CD4-positive, alpha-beta T cell treated with Interleukin-1 beta for 1 hour (primary cell): Measurements from ENCODE around the gene HSP90AA1.
"Not testable (repeated sequence)": the region's sequence is repeated elsewhere in the genome, so short reads cannot be mapped to it uniquely, and the experiment has no call there.

Experiments used
- DNase-seq, 2 donors: peaks; one replicate each; pipeline ENCODE4 v3.0.0-alpha.2; 2020 to 2022

The HSP90AA1 gene

GRCh38 chr14:102092806-102093205 lies 6.0 kb upstream of the HSP90AA1 start:
- DNase-seq: no peak

GRCh38 chr14:102090713-102091112 lies 3.9 kb upstream of the HSP90AA1 start:
- no peak for DNase-seq

- DNase-seq: no peak
These were observed 2.9 kb upstream of the HSP90AA1 start for GRCh38 chr14:102089621-102090343.

GRCh38 chr14:102088012-102088792 lies 1.4 kb upstream of the HSP90AA1 start:
- peak; percentile 60 to 63 for DNase-seq

- DNase-seq: no peak
These were observed 843 bp upstream of the HSP90AA1 start for GRCh38 chr14:102087762-102088011.

GRCh38 chr14:102086709-102086971 lies 204 bp downstream of the HSP90AA1 start:
- no peak for DNase-seq

GRCh38 chr14:102085948-102086708 lies 716 bp downstream of the HSP90AA1 start:
- DNase-seq: peak; percentile 70 to 73

GRCh38 chr14:102085488-102085887 lies 1.4 kb downstream of the HSP90AA1 start:
- DNase-seq: peak in 1 of 2 donors; percentile 34

- peak in 1 of 2 donors; percentile 17 for DNase-seq
These were observed 1.9 kb downstream of the HSP90AA1 start for GRCh38 chr14:102084931-102085330.

- not testable (repeated sequence) for DNase-seq
These were observed 2.3 kb downstream of the HSP90AA1 start for GRCh38 chr14:102084522-102084921.

- DNase-seq: peak in 1 of 2 donors; percentile 18
These were observed 5.4 kb downstream of the HSP90AA1 start for GRCh38 chr14:102081231-102082080.

- peak; percentile 15 to 38 for DNase-seq
These were observed 6.4 kb downstream of the HSP90AA1 start for GRCh38 chr14:102080183-102081080.

- peak; percentile 30 to 49 for DNase-seq
These were observed 7.2 kb downstream of the HSP90AA1 start for GRCh38 chr14:102079700-102079979.

- DNase-seq: peak; percentile 54 to 55
These were observed 7.8 kb downstream of the HSP90AA1 start for GRCh38 chr14:102078831-102079699.

- DNase-seq: peak in 1 of 2 donors; percentile 55
These were observed 8.5 kb downstream of the HSP90AA1 start for GRCh38 chr14:102078361-102078791.

GRCh38 chr14:102077382-102077709 lies 9.5 kb downstream of the HSP90AA1 start:
- DNase-seq: peak in 1 of 2 donors; percentile 59

GRCh38 chr14:102075155-102075554 lies 11.7 kb downstream of the HSP90AA1 start:
- peak in 1 of 2 donors; percentile 33 for DNase-seq

GRCh38 chr14:102074415-102074964 lies 12.4 kb downstream of the HSP90AA1 start:
- peak in 1 of 2 donors; percentile 26 for DNase-seq

- DNase-seq: peak in 1 of 2 donors; percentile 15
These were observed 15.4 kb downstream of the HSP90AA1 start for GRCh38 chr14:102071283-102071998.

GRCh38 chr14:102066041-102066451 lies 20.8 kb downstream of the HSP90AA1 start:
- DNase-seq: no peak
